ENCODE measurements around the gene POLR2L. TPM values are rescaled to one million over a fixed set of nuclear protein-coding genes. Genes with fewer than 3 reads are reported as not detected.

Gene POLR2L
- total and polyA plus RNA-seq, 2 of the 13 experiments (the other 11 are each of a cell fraction or from before 2014, with no cell fraction given), result 104 to 114 TPM

- TF ChIP-seq KIAA2018 (CRISPR knock-in tag; IDR thresholded peaks at IDR 0.05; ENCODE audit: borderline replicate concordance), result no peak
- peak; percentile 60; the same call in 1 of the 2 replicates for TF ChIP-seq ZNF121 (CRISPR knock-in tag; IDR thresholded peaks at IDR 0.05)
- no peak for TF ChIP-seq GABPA (IDR thresholded peaks at IDR 0.05; ENCODE audit: low read depth, low read length)
- TF ChIP-seq GABPA (CRISPR knock-in tag; IDR thresholded peaks at IDR 0.05; ENCODE audit: low read depth), result peak; percentile 77
- peak in 1 of 2 experiments; percentile 37; a peak in 1 of 4 replicates for TF ChIP-seq KLF16 (CRISPR knock-in tag; IDR thresholded peaks at IDR 0.05)
- TF ChIP-seq NR1H2 (CRISPR knock-in tag; IDR thresholded peaks at IDR 0.05; ENCODE audit: borderline replicate concordance, low read depth), result peak; percentile 48; the same call in 1 of the 2 replicates
- no peak for TF ChIP-seq NFE2 (CRISPR knock-in tag; IDR thresholded peaks at IDR 0.05)
- TF ChIP-seq ZNF891 (CRISPR knock-in tag; IDR thresholded peaks at IDR 0.05), result 0 out of 2 replicates have a peak, but pooled peaks have one; percentile 71
- peak; percentile 62; the same call in 1 of the 2 replicates for TF ChIP-seq GATAD2A (CRISPR knock-in tag; IDR thresholded peaks at IDR 0.05)
- TF ChIP-seq TARDBP (CRISPR knock-in tag; IDR thresholded peaks at IDR 0.05), result peak; percentile 63; the same call in 1 of the 2 replicates
- TF ChIP-seq ZNF180 (CRISPR knock-in tag; IDR thresholded peaks at IDR 0.05; ENCODE audit: borderline replicate concordance, low read depth), result no peak
- peak; percentile 49 for TF ChIP-seq POLR2AphosphoS5 (IDR thresholded peaks at IDR 0.05; ENCODE audit: low read depth, low read length)
- peak; percentile 35; the same call in 1 of the 2 replicates for TF ChIP-seq RBAK (CRISPR knock-in tag; IDR thresholded peaks at IDR 0.05)
- TF ChIP-seq PHF8 (CRISPR knock-in tag; IDR thresholded peaks at IDR 0.05), result peak; percentile 31; the same call in 1 of the 2 replicates
- TF ChIP-seq FOXA3 (CRISPR knock-in tag; IDR thresholded peaks at IDR 0.05), result peak; percentile 73; the same call in 1 of the 2 replicates
- TF ChIP-seq SMAD1 (CRISPR knock-in tag; IDR thresholded peaks at IDR 0.05; ENCODE audit: borderline replicate concordance, low read depth), result no peak
- no peak for TF ChIP-seq DBP (CRISPR knock-in tag; IDR thresholded peaks at IDR 0.05; ENCODE audit: not compliant biosample characterization)
- TF ChIP-seq BCL3 (CRISPR knock-in tag; IDR thresholded peaks at IDR 0.05), result no peak
- TF ChIP-seq PPARG (CRISPR knock-in tag; conservative IDR thresholded peaks at IDR 0.05), result no peak; the same call in 1 of the 2 replicates
- peak; percentile 60; the same call in 1 of the 2 replicates for TF ChIP-seq BORCS8-MEF2B (CRISPR knock-in tag; IDR thresholded peaks at IDR 0.05)
Observed at GRCh38 chr11:843818-844692, 1.7 kb upstream of the POLR2L start (continued).
